H9 (cell line): ENCODE measurements around the gene MTA3. TPM values are rescaled to one million over a fixed set of nuclear protein-coding genes. Genes with fewer than 3 reads are reported as not detected.

ENCODE experiments used
- DNase-seq: peaks from one replicate; pipeline ENCODE4 v3.0.0-alpha.2; 2017
- H2AFZ ChIP-seq: one replicate; pipeline ENCODE4 v1.6.1; 2013; ENCODE audit warnings: mild to moderate bottlenecking, low read length, control low read depth, moderate library complexity
- H2AK5ac ChIP-seq: 2 replicates; pipeline ENCODE4 v1.6.1; 2013; ENCODE audit warnings: low read length, control low read depth, mixed read lengths; ENCODE audit not compliant: insufficient read length
- H2BK120ac ChIP-seq: one replicate; pipeline ENCODE4 v1.6.1; 2013; ENCODE audit warnings: low read depth, mild to moderate bottlenecking, low read length, control low read depth, inconsistent platforms; ENCODE audit not compliant: poor library complexity, severe bottlenecking
- H2BK12ac ChIP-seq: 2 replicates; pipeline ENCODE4 v1.6.1; 2013; ENCODE audit warnings: low read length, control low read depth, mixed read lengths, low read depth; ENCODE audit not compliant: insufficient read length
- H2BK15ac ChIP-seq: 2 replicates; pipeline ENCODE4 v1.6.1; 2013; ENCODE audit warnings: low read depth, low read length, control low read depth
- H2BK20ac ChIP-seq: one replicate; pipeline ENCODE4 v1.6.1; 2013; ENCODE audit warnings: low read depth, mild to moderate bottlenecking, low read length, control low read depth, inconsistent platforms; ENCODE audit not compliant: poor library complexity, severe bottlenecking
- H2BK5ac ChIP-seq: 2 replicates; pipeline ENCODE4 v1.6.1; 2013; ENCODE audit warnings: low read length, control low read depth, mixed read lengths; ENCODE audit not compliant: insufficient read length
- H3K14ac ChIP-seq: 2 replicates; pipeline ENCODE4 v1.6.1; 2013; ENCODE audit warnings: low read length, control low read depth; ENCODE audit not compliant: insufficient read depth
- H3K18ac ChIP-seq: 2 replicates; pipeline ENCODE4 v1.6.1; 2013; ENCODE audit warnings: low read depth, mild to moderate bottlenecking, mixed read lengths, low read length, control low read depth; ENCODE audit not compliant: insufficient read length
- H3K23ac ChIP-seq: 2 replicates; pipeline ENCODE4 v1.6.1; 2013; ENCODE audit warnings: low read length, control low read depth, mixed read lengths, low read depth; ENCODE audit not compliant: insufficient read length
- H3K23me2 ChIP-seq: 2 replicates; pipeline ENCODE4 v1.6.1; 2013; ENCODE audit warnings: low read depth, mild to moderate bottlenecking, mixed read lengths, low read length, control low read depth; ENCODE audit not compliant: insufficient read length, poor library complexity, severe bottlenecking
- H3K27ac ChIP-seq: 2 replicates; pipeline ENCODE4 v1.5.1; 2013; ENCODE audit warnings: low read length, control low read depth, mixed read lengths, low read depth; ENCODE audit not compliant: insufficient read length
- H3K27me3 ChIP-seq: 2 replicates; pipeline ENCODE4 v1.6.1; 2013; ENCODE audit warnings: low read length, control low read depth, inconsistent platforms; ENCODE audit not compliant: insufficient read depth
- H3K4ac ChIP-seq: 2 replicates; pipeline ENCODE4 v1.6.1; 2013; ENCODE audit warnings: low read depth, mild to moderate bottlenecking, control low read depth, inconsistent platforms, low read length, moderate library complexity
- H3K4me1 ChIP-seq: 2 replicates; pipeline ENCODE4 v1.6.1; 2013; ENCODE audit warnings: low read length, control low read depth, inconsistent platforms; ENCODE audit not compliant: insufficient read depth
- H3K4me2 ChIP-seq: 2 replicates; pipeline ENCODE4 v1.6.1; 2013; ENCODE audit warnings: low read length, control low read depth, mixed read lengths; ENCODE audit not compliant: insufficient read length, insufficient read depth
- H3K56ac ChIP-seq: 2 replicates; pipeline ENCODE4 v1.6.1; 2013; ENCODE audit warnings: low read depth, mild to moderate bottlenecking, mixed read lengths, low read length, control low read depth; ENCODE audit not compliant: insufficient read length
- H3K79me1 ChIP-seq: 2 replicates; pipeline ENCODE4 v1.6.1; 2013; ENCODE audit warnings: low read depth, mild to moderate bottlenecking, moderate library complexity, low read length, control low read depth, inconsistent platforms; ENCODE audit not compliant: insufficient read depth, poor library complexity, severe bottlenecking
- H3K79me2 ChIP-seq: 2 replicates; pipeline ENCODE4 v1.6.1; 2013; ENCODE audit warnings: low read length, control low read depth, inconsistent platforms; ENCODE audit not compliant: insufficient read depth
- H3K9ac ChIP-seq: 2 replicates; pipeline ENCODE4 v1.6.1; 2013; ENCODE audit warnings: low read length, control low read depth, mixed read lengths; ENCODE audit not compliant: insufficient read length; ENCODE audit errors: extremely low read depth
- H3K9me3 ChIP-seq: one replicate; pipeline ENCODE4 v1.6.1; 2013; ENCODE audit warnings: low read depth, low read length, inconsistent platforms; ENCODE audit not compliant: control insufficient read depth
- H3T11ph ChIP-seq: one replicate; pipeline ENCODE4 v1.6.1; 2013; ENCODE audit warnings: mild to moderate bottlenecking, low read length, control low read depth, inconsistent platforms
- H4K20me1 ChIP-seq: one replicate; pipeline ENCODE4 v1.6.1; 2013; ENCODE audit not compliant: control insufficient read depth, insufficient read length, insufficient read depth
- H4K5ac ChIP-seq: 2 replicates; pipeline ENCODE4 v1.6.1; 2013; ENCODE audit warnings: low read depth, mild to moderate bottlenecking, mixed read lengths, low read length, control low read depth; ENCODE audit not compliant: insufficient read length
- H4K8ac ChIP-seq: replicated peaks from 2 replicates; pipeline ENCODE4 v1.6.1; 2013; ENCODE audit warnings: low read length, control low read depth, mixed read lengths, low read depth; ENCODE audit not compliant: insufficient read length
- H4K91ac ChIP-seq: 2 replicates; pipeline ENCODE4 v1.6.1; 2013; ENCODE audit warnings: low read depth, mild to moderate bottlenecking, moderate library complexity, mixed read lengths, low read length, control low read depth; ENCODE audit not compliant: insufficient read length
- H3K27ac Mint-ChIP-seq, 3 experiments: 2 replicates in 2 of 3; 3 replicates in 1 of 3; pipeline ENCODE4 v1.8.0; 2020 to 2021; ENCODE audit warnings: mixed read lengths in 3 of 3, mild to moderate bottlenecking in 1 of 3, moderate library complexity in 1 of 3
- H3K27me3 Mint-ChIP-seq: 2 replicates; pipeline ENCODE4 v1.8.0; 2021; ENCODE audit warnings: low read depth, mild to moderate bottlenecking, moderate library complexity, mixed read lengths
- H3K36me3 Mint-ChIP-seq, 3 experiments: 2 replicates in 2 of 3; 3 replicates in 1 of 3; pipeline ENCODE4 v1.8.0; 2020 to 2021; ENCODE audit warnings: low read depth in 3 of 3, mixed read lengths in 3 of 3; ENCODE audit not compliant: insufficient read depth in 1 of 3
- H3K4me1 Mint-ChIP-seq, 2 experiments: 2 replicates each; pipeline ENCODE4 v1.8.0; 2020; ENCODE audit warnings: mixed read lengths in 2 of 2
- H3K4me3 Mint-ChIP-seq, 2 experiments: 2 replicates in 1 of 2; 3 replicates in 1 of 2; pipeline ENCODE4 v1.8.0; 2020 to 2021; ENCODE audit warnings: mild to moderate bottlenecking in 2 of 2, mixed read lengths in 2 of 2, moderate library complexity in 1 of 2
- H3K9me3 Mint-ChIP-seq, 2 experiments: 2 replicates in 1 of 2; 3 replicates in 1 of 2; pipeline ENCODE4 v1.8.0; 2020; ENCODE audit warnings: mild to moderate bottlenecking in 2 of 2, mixed read lengths in 2 of 2, moderate library complexity in 1 of 2
- WGBS: extraction: QIAGEN DNeasy Blood & Tissue Kit; methylation state at CpG from one replicate; pipeline ENCODE4 v1.1.7; 2013; ENCODE audit warnings: missing lambda C conversion rate, low lambda C conversion rate, mixed read lengths; ENCODE audit not compliant: insufficient read length; ENCODE audit errors: extremely low coverage; 5-methylcytosine and 5-hydroxymethylcytosine counted together
- total RNA-seq: library from RNA; stranded (reverse); gene quantifications from 2 replicates; pipeline ENCODE4 v1.2.1, GENCODE V29; 2021
- TF ChIP-seq, protein P1 (sequence below): fragments of 200-600 bp; sonication (generic); conservative IDR thresholded peaks from 3 replicates; pipeline ENCODE4 v1.8.0; 2021; ENCODE audit warnings: antibody characterized with exemption, mild to moderate bottlenecking

Gene MTA3
- total RNA-seq, 1 experiment from 2014 or later: 253 TPM

DNA sequence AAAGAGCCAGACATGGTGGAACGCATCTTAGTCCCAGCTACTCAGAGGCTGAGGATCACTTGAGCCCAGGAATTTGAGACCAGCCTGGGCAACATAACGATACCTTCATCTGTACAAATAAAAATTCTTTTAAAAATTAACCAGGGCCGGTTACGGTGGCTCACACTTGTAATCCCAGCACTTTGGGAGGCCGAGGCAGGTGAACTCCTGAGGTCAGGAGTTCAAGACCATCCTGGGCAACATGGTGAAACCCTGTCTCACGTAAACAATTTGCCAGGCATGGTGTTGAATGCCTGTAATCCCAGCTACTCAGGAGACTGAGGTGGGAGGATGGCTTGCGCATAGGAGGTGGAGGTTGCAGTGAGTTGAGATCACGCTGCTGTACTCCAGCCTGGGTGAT lies 48.8 kb upstream of the MTA3 start:
- DNase-seq: no peak

More for the DNA sequence above, 48.8 kb upstream of the MTA3 start:
- no peak overlapping the region for H2BK15ac ChIP-seq
- no peak overlapping the region for H3K23ac ChIP-seq
- no peak overlapping the region for H3T11ph ChIP-seq
- no peaks in the 10 kb centered on the region for H3K23me2 ChIP-seq
- no peaks in the 10 kb centered on the region for H3K27me3 ChIP-seq
- H3K9me3 Mint-ChIP-seq: no peaks in the 10 kb centered on the region
- no peak overlapping the region for H3K56ac ChIP-seq
- no peak overlapping the region for H4K5ac ChIP-seq
- H3K9me3 ChIP-seq: no peaks in the 10 kb centered on the region
- no peak overlapping the region for H2BK20ac ChIP-seq
- H2BK5ac ChIP-seq: no peak overlapping the region
- no peaks in the 10 kb centered on the region for H3K27me3 Mint-ChIP-seq
- no peaks in the 10 kb centered on the region for H4K20me1 ChIP-seq
- no peak overlapping the region for H3K27ac Mint-ChIP-seq
- H2AFZ ChIP-seq: no peak overlapping the region
- no peaks in the 10 kb centered on the region for H3K79me1 ChIP-seq
- H3K9ac ChIP-seq: no peak overlapping the region
- H3K36me3 Mint-ChIP-seq: peaks cover 0 to 4% (median 0%) of the 10 kb centered on the region in 3 experiments; a peak in 2 of 7 replicates
- H3K4me1 ChIP-seq: peaks cover 11% of the 10 kb centered on the region
- TF ChIP-seq, protein P1, sequence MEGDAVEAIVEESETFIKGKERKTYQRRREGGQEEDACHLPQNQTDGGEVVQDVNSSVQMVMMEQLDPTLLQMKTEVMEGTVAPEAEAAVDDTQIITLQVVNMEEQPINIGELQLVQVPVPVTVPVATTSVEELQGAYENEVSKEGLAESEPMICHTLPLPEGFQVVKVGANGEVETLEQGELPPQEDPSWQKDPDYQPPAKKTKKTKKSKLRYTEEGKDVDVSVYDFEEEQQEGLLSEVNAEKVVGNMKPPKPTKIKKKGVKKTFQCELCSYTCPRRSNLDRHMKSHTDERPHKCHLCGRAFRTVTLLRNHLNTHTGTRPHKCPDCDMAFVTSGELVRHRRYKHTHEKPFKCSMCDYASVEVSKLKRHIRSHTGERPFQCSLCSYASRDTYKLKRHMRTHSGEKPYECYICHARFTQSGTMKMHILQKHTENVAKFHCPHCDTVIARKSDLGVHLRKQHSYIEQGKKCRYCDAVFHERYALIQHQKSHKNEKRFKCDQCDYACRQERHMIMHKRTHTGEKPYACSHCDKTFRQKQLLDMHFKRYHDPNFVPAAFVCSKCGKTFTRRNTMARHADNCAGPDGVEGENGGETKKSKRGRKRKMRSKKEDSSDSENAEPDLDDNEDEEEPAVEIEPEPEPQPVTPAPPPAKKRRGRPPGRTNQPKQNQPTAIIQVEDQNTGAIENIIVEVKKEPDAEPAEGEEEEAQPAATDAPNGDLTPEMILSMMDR: no peak
- H3K18ac ChIP-seq: no peak overlapping the region
- WGBS: no CpG with 5 or more reads among the region's 8 CpGs
- H3K79me2 ChIP-seq: no peaks in the 10 kb centered on the region
- no peak overlapping the region for H3K4me2 ChIP-seq
- H2BK12ac ChIP-seq: no peak overlapping the region
- H3K4me3 Mint-ChIP-seq: no peak overlapping the region
- no peak overlapping the region for H3K27ac ChIP-seq
- no peak overlapping the region for H2BK120ac ChIP-seq
- H4K91ac ChIP-seq: no peak overlapping the region
- no peak overlapping the region for H3K4ac ChIP-seq
- H3K4me1 Mint-ChIP-seq: peaks cover 21 to 23% of the 10 kb centered on the region in 2 experiments
- no peak overlapping the region for H2AK5ac ChIP-seq
- no peak overlapping the region for H4K8ac ChIP-seq
- no peak overlapping the region for H3K14ac ChIP-seq
